ENCODE data around the gene HOXB5.
A peak's percentile ranks its signal among the peaks of the same experiment; 100 is the strongest.

HOXB5 gene

GRCh38 chr17:48558057-48558830, 35.3 kb downstream of the HOXB5 start:
- DNase-seq: no peak

DNA sequence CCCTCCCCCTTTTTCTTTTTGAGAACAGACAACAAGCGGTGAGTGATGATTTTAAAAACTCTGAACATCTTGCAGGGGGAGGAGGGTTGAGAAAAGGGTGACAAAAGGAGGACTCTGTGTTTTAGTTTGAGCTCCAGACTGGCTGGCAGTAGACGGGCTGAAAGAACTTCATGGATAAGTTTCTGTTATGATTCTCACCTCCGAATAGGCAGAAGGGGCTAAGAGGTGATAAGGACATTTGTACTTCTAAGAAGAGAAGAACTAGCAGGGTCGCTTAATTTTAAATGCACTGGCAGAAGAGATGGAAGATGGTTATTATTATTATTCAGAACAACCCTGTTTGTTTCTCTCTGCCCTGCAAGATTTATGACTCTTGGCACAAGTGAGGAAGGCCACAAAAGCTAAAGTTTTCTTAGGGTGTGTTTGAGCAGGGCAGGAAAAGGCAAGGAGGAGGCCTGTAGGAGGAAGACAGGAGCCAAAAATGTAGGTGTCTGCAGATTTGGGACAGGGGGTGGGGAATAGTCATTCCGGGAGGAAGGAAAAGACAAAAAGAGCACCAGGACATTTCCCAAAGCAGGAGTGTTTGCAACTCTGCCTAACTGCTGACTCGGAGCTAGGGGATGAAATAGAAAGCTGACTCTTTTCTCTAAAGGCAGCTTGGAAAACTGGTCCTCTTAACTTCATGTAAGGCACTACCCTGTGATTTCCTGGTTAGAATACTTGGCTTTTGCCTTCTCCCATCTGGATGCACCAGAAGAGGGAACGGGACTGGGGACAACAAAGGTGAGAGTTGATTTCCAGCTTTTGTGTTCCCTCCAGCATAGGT, 36.8 kb downstream of the HOXB5 start:
- DNase-seq: no peak

- no peak for DNase-seq
Observed at GRCh38 chr17:48556229-48556575, 37.4 kb downstream of the HOXB5 start.

DNA sequence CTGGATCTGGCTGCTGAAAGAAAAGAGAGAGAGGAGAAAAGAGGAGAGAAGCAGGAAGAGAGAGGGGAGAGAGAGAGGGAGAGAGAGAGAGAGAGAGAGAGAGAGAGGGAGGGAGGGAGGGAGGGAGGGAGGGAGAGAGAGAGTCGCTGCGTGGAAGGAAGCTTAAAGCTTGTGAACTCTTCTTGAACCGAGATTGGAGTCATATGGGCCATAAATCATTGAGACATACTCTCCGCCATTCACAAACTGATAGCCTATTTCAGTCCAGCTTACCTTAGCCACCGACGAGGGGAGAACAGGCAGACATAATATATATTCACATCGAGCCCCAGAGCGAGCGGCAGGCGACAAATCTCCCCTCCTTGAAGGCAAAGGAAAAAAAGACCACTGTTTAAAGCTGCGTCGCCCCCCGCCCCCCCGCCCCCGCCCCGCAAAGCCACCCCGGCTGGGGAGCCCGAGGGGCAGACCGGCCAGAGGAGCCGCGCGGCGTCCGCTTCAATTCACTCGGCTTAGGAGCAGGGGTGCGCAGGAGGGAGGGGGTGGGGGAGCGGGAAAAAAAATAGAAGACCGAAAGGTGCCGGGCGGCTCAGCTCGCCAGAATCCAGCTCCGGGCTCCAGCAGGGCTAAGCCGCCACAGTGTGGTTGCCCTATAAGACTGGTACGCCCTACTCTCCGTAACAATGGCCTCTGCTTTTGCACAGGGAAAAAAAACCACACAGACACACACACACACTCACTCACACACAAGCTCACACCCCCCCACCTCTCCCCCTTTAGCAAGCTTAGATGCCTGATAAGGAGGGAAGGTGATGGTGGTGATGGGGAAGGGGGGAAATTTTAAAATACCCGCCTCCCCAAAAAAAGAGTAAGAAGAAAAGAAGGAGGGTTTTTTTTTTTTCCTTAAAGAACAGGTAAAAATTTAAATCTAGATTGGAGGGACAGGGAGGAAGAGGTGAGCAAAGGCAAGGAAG, 38.0 kb downstream of the HOXB5 start:
- DNase-seq: peak; percentile 86

DNA sequence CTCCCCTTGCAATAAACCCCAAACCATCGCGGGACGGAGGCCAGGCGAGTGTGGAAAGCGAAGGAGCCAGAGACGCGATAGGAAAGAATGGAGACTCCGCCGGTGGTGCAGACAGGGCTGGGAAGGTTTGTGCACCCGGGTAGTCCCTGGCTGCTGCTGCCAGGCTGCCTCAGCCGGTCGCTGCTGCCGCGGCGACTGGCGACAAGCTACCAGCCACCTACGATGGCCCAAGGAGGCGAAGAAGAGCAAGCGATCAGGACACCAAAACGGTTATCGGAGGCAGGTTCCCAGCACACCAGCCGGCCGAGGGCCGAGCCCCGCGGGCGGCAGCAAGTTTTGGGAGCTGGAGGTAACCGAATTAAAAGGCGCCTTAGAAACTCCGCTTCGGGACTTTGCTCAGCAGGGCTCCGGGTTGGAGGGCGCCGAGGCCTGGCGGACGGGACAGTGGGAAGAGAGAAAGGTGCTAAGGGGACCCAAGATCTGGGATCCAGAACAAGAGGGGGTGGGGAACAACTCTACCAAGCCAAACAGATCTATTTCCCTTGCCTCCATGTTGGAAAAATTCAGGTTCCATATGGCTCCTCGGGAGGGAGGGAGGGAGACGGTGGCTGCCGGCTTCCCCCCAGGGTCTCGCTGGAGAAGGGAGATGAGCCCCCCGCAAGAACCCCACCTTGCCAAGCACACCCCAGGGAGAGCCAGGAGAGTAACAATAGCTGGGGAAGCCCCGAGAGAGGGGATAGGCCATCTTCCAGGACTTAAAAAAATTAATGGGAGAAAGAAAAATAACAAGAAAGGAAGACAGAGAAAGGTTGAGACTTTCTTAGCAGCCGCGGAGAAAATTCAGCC, 38.9 kb downstream of the HOXB5 start:
- no peak for DNase-seq

DNA sequence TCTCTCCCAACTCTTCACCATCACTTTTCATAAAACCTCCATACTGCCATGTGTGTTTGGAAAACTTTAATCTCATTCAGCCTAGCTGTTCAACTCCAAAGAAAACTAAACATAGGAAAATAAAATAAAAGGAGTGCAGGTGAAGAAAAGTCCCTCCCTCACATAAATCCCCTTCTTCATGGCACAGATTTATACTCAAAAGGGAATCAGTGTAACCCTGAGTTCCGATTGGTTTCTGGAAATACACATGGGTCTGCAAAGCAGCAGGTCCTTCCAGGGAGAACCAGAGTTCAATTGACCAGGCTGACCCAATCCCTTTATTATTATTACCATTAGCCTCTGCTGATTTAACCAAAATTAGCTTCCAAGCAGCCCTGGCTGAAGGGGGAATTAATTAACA, 39.8 kb downstream of the HOXB5 start:
- DNase-seq: no peak

GRCh38 chr17:48553190-48553547, 40.4 kb downstream of the HOXB5 start:
- no peak for DNase-seq

DNA sequence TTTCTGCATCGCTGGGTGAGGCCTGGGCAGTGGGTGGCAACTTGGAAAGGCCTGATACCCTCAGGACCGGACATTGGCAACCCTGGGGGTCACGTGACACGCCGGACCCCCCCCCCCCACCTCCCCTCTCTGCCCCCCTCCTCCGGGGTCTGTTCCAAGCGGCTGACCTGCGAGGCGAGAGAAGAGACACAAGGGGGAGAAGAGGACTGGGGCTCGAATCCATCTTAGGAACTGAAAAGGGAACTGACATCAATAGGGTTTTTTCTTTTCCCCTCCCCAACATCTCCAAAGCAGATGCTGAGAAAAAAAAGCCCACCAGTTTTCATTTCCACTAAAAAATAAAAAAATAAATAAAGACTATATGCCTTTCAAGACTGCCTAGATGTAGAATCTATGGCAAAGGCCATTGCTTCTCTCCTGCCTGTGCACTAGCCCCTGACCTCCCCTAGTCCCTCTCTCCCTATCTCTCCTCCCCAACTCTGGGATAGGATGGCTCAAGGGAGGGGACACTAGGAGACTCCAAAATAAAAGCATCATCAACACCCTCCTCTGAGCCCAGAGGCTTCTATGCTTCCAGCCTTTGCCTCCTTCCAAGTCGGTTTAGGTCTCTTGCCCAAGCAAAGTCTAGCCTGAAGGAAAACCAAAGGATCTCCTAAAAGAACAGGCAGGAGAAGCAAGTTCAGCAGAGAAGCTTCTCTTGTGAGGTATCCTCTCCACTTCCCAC, 41.0 kb downstream of the HOXB5 start:
- no peak for DNase-seq

- DNase-seq: no peak
Observed at GRCh38 chr17:48551596-48552465, 41.7 kb downstream of the HOXB5 start.

GRCh38 chr17:48551214-48551555, 42.4 kb downstream of the HOXB5 start:
- no peak for DNase-seq

GRCh38 chr17:48550502-48551213, 42.9 kb downstream of the HOXB5 start:
- DNase-seq: no peak

GRCh38 chr17:48549914-48550501, 43.6 kb downstream of the HOXB5 start:
- no peak for DNase-seq

DNA sequence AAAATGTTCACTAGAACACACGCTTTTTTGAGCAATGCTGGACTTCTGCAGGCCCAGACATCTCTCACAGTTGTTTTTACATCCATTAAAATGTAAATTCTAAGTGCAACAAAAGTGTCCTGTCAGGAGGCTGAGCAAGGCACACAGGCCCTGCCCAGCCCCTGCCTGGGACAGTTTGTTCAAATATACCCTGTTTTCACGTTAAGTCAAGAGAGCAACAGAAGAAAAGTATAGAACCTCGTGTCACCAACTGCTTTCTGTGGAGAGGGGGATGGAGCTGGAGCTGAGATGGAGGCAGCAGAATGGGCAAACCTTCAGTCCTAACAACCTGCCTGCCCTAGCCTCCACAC, 44.3 kb downstream of the HOXB5 start:
- DNase-seq: no peak

DNA sequence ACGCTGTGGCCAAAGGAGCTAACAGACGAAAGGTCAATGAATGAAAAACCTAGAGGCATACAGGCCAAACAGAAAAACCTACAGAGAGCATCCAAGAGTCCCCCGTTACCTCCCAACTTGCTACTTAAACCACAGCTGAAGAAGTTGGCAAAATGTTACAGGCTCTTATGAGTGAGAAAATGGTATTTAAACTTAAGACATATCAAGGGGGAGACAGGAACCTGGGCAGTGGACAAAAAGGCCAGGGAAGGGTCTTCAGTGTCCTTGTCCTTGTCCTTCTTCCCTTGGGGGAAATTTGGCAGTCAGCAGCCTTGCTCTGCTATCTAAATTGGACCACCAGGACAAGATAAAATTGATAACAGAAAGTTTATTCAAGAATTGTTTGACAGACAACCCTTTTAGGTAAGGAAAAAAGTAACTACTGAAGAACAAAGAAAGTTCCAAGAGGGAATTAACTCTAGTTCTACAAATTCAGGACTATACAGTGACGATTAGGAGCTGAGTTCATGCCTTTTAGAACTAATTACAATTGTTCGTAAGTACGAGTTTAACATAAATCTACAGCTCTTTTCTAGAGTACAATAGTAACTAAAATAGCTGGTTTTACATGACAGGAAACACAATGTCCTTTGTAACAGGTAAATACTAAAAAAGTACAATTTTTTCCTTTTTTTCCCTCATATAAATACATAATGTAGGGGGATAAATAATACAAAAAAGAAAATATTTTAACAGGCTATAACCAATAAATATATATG, 44.9 kb downstream of the HOXB5 start:
- DNase-seq: no peak

- no peak for DNase-seq
Observed at GRCh38 chr17:48547808-48548522, 45.6 kb downstream of the HOXB5 start.

DNA sequence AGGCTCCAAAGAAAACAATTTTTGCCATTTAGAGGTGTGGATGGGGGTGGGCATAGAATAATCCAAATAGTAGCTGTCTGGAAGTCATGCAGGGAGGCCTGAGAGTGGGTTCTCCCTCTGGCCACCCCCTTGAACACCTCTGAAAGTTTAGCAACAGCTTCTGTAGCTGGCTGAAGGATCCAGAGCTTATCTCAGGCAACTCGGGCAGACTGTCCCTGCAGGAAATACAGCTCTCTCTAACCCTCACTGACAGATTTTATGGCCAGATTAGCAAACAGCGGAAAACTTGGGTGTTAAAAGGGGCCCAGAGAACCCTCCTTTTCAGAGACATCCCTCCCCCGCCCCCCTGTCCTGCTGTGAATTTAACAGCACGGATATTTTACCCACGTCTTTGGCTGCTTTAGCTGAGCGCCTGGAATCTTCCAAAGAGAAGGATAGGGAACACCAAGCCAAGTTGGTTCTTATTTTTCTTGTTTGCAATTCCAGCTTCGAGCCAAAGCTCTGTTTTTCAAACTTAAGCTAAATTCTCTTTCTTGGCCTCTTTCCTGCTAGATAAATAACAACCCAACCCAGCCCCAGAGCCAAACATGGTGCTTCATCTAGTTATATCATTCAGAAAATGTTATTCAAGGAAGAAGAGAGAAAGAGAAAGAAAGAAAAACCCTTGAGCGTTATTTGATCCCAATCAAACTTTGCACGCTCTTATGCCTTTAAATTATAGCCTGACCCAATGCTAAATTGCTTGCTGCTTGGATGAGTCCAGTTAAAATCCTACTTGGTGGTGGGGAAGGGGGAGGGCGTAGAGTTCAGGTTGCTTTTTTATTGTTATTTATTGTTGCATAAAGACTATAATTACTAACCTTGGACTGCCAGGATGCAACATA, 46.4 kb downstream of the HOXB5 start:
- DNase-seq: no peak

Data from MV-4-11 (cell line).